Body of pancreas (tissue), 4 donors: ENCODE data around the gene OR2AK2. TPM values are rescaled to one million over a fixed set of nuclear protein-coding genes. Genes with fewer than 3 reads are reported as not detected.

Source experiments
- ATAC-seq: fragments of 150-250 bp; one replicate; pipeline ENCODE4 v1.9.1; 2016
- DNase-seq, 4 donors: peaks; one replicate each; pipeline ENCODE4 v3.0.0-alpha.2; 2019
- H3K27ac ChIP-seq, 4 donors: fragments of 200-600 bp; sonication (generic); 1 replicate in 3 of 4; 2 replicates in 1 of 4; pipeline versions ENCODE4 v1.5.1 to v1.6.1; 2016 to 2019; ENCODE audit warnings: mild to moderate bottlenecking in 1 of 4, mixed read lengths in 1 of 4, moderate library complexity in 1 of 4
- H3K27me3 ChIP-seq, 2 donors: fragments of 200-600 bp; sonication (generic); one replicate each; pipeline ENCODE4 v1.6.0; 2016; ENCODE audit warnings: mild to moderate bottlenecking in 1 of 2
- H3K36me3 ChIP-seq, 2 donors: fragments of 200-600 bp; sonication (generic); replicated peaks in 1 of 2; 2 replicates each; pipeline ENCODE4 v1.5.1; 2016; ENCODE audit warnings: low read depth in 2 of 2; ENCODE audit not compliant: insufficient read depth in 1 of 2
- H3K4me1 ChIP-seq: fragments of 200-600 bp; sonication (generic); one replicate; pipeline ENCODE4 v1.6.0; 2016
- H3K4me3 ChIP-seq, 2 donors: fragments of 200-600 bp; sonication (generic); 1 replicate in 1 of 2; 2 replicates in 1 of 2; pipeline ENCODE4 v1.5.1; 2016 to 2019
- H3K9me3 ChIP-seq, 3 donors: fragments of 200-600 bp; sonication (generic); 1 replicate in 2 of 3; 2 replicates in 1 of 3; pipeline ENCODE4 v1.5.1; 2016
- CTCF ChIP-seq, 7 experiments: fragments of 450-650 bp in 4 of 7; fragments of 200-600 bp in 3 of 7; sonication (generic) in 3 of 7; IDR thresholded peaks; one replicate each; pipeline ENCODE4 v1.5.1; 2016 to 2019; ENCODE audit warnings: antibody characterized with exemption in 7 of 7
- POLR2A ChIP-seq, 3 donors: fragments of 450-650 bp; IDR thresholded peaks; one replicate each; pipeline ENCODE4 v1.6.1; 2016; ENCODE audit warnings: antibody characterized with exemption in 3 of 3, mild to moderate bottlenecking in 2 of 3
- WGBS, 2 donors: methylation state at CpG; one replicate each; pipeline ENCODE4 v1.1.5; 2017; 5-methylcytosine and 5-hydroxymethylcytosine counted together
- intact Hi-C: fragments of 100-400 bp; cut with DNase I; formaldehyde crosslinking; loops from one replicate; pipeline ENCODE4 v1.15.1; 2023
- total RNA-seq, 2 donors: library from RNA; depleted of rRNA; stranded (reverse); fragments of >200 nt; gene quantifications; one replicate each; pipeline ENCODE4 v1.1.0, GENCODE V29; 2016

OR2AK2 gene, protein sequence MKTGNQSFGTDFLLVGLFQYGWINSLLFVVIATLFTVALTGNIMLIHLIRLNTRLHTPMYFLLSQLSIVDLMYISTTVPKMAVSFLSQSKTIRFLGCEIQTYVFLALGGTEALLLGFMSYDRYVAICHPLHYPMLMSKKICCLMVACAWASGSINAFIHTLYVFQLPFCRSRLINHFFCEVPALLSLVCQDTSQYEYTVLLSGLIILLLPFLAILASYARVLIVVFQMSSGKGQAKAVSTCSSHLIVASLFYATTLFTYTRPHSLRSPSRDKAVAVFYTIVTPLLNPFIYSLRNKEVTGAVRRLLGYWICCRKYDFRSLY
- not detected for total RNA-seq

DNA sequence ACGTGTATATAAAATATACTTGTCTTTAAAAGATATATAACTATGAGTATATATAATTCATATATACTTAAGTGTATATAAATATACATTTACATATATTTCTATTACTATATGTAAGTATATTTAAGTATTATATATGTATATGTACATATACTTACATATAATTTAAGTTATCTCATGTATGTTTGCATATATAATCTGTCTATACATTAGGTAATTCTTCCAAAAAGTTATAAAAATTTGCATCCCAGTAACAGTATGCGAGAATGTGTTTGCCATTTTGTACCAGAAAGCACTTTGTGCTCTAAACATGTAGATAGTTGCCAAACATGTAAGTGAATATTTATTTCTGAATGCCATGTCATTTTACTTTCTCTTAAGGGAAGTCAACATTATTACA is at the start of gene OR2AK2:
Gene OR2AK2 (plus strand): TSS at position 301 of the 400 bp plus-strand sequence. CDS start 144 bp downstream, outside the sequence.
- DNase-seq (no peak), ATAC-seq (no peak)
- 59 to 72% methylated on average over 2 of the region's 2 CpGs for WGBS, 2 donors
- Histone ChIP-seq H3K4me3 (no peak within 1 kb of the TSS), H3K4me1 (no peaks in the 10 kb centered on the region), H3K9me3 (no peaks in the 10 kb centered on the region), H3K27ac (no peak within 1 kb of the TSS), H3K27me3 (no peaks in the 10 kb centered on the region), H3K36me3 (no peaks in the 10 kb centered on the region)
- TF ChIP-seq CTCF (IDR thresholded peaks at IDR 0.05) = no peak
- no peak for TF ChIP-seq POLR2A (IDR thresholded peaks at IDR 0.05)
- intact Hi-C loops = no loop called here

GRCh38 chr1:247919952-247920351 is 45.1 kb upstream of the OR2AK2 start, which contains the start of gene OR2T8:
TSS of gene OR2T8 (plus strand) at chr1:247920252. CDS start at chr1:247921018, 766 bp downstream.
- no peaks in the 10 kb centered on the region for H3K4me1 ChIP-seq
- no peaks in the 10 kb centered on the region for H3K9me3 ChIP-seq
- H3K27ac ChIP-seq = no peak within 1 kb of the TSS
- intact Hi-C loops = no loop called here
- TF ChIP-seq POLR2A (IDR thresholded peaks at IDR 0.05) = no peak
- no peak for TF ChIP-seq CTCF (IDR thresholded peaks at IDR 0.05)
- no peaks in the 10 kb centered on the region for H3K27me3 ChIP-seq
- no peaks in the 10 kb centered on the region for H3K36me3 ChIP-seq
- DNase-seq = no peak
- no peak within 1 kb of the TSS for H3K4me3 ChIP-seq
- WGBS, 2 donors = 38 to 67% methylated on average over 2 of the region's 2 CpGs
- no peak for ATAC-seq

- no peak overlapping the region for H3K4me3 ChIP-seq
- ATAC-seq (no peak), DNase-seq (no peak)
- H3K4me1 ChIP-seq = no peaks in the 10 kb centered on the region
- H3K36me3 ChIP-seq = no peaks in the 10 kb centered on the region
- H3K27me3 ChIP-seq = no peaks in the 10 kb centered on the region
- no peak overlapping the region for H3K27ac ChIP-seq
- TF ChIP-seq CTCF (IDR thresholded peaks at IDR 0.05) = no peak
- TF ChIP-seq POLR2A (IDR thresholded peaks at IDR 0.05) = no peak
- WGBS, 2 donors = 43 to 46% methylated on average over 3 of the region's 3 CpGs
- H3K9me3 ChIP-seq = no peaks in the 10 kb centered on the region
- intact Hi-C loops = no loop called here
These were observed 41.1 kb upstream of the OR2AK2 start for GRCh38 chr1:247923941-247924340.

DNA sequence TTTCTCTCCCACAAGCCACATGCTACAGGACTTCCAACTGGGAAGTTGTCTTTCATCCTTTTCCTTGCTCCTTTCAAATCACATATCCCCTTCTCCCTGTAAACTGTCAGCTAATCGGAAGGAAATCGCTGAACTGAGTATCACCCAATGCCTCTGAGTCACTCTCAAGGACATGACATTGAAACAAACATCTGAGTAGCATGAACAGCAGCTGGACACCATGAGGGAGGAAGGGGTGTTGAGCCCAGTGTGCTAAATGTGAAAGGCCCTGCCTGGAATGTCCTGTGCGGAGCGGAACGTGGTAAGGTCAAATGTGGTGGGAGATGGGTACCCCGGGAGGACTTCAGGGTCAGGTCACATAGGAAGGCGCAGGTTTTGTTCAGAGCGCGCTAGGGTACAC is 40.2 kb upstream of the OR2AK2 start, which contains the start of gene OR2AJ1:
Gene OR2AJ1 (plus strand): TSS at position 22 of the 400 bp plus-strand sequence. CDS start 8,880 bp downstream, outside the sequence.
- no peak for ATAC-seq
- 71 to 76% methylated on average over 9 of the region's 9 CpGs for WGBS, 2 donors
- intact Hi-C loops = no loop called here

More for the DNA sequence above, 40.2 kb upstream of the OR2AK2 start, which contains the start of gene OR2AJ1:
- H3K4me1 ChIP-seq = no peaks in the 10 kb centered on the region
- H3K9me3 ChIP-seq = no peaks in the 10 kb centered on the region
- H3K27ac ChIP-seq = no peak within 1 kb of the TSS
- no peaks in the 10 kb centered on the region for H3K27me3 ChIP-seq
- DNase-seq = no peak
- no peaks in the 10 kb centered on the region for H3K36me3 ChIP-seq
- H3K4me3 ChIP-seq = no peak within 1 kb of the TSS
- TF ChIP-seq CTCF (IDR thresholded peaks at IDR 0.05) (no peak), POLR2A (IDR thresholded peaks at IDR 0.05) (no peak)
